ENCODE results near the gene VASP. TPM values are rescaled to one million over a fixed set of nuclear protein-coding genes. Genes with fewer than 3 reads are reported as not detected.

VASP gene
- total RNA-seq, 1 experiment from 2014 or later = 152 TPM

DNA sequence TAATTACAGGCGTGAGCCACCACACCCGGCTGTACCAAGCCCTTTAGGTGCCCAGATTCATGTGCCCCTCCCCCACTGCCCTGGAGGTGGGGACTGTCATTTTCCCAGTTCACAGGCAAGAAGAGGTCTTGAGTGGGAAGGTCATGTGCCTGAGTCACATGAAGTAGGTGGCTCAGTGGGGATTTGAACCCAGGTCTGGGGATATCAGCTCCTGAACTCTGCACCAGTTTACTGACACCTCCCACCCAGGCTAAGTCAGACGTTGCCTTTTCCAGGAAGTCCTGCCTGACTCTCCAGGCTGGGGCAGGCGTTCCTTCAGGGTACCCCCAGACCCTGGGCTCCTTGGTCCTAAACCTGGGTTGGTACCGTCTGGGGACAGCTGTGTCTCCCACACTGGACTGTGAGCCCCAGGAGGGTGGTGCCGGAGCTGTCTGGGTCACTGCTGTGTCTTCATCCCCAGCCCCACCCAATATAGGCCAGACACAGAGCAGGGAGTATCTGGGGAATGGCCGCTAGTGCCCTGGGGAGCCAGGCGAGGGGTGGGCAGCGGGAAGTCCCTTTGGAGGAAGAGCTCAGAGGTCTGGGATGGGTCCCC, 8.6 kb downstream of the VASP start:
- Histone ChIP-seq H3K9me3 (ENCODE audit: control insufficient read depth in 1 of 2, insufficient read depth in 1 of 2, low read depth in 1 of 2, low read length in 2 of 2) (no peaks in the 10 kb centered on the region), H3K9ac (ENCODE audit: low read length) (no peak overlapping the region), H4K20me1 (ENCODE audit: insufficient read depth) (no peaks in the 10 kb centered on the region; the same call in 1 of the 2 replicates), H3K36me3 (ENCODE audit: control insufficient read depth in 1 of 2, insufficient read depth in 2 of 2, low read length in 2 of 2) (peaks cover 10 to 20% of the 10 kb centered on the region in 2 experiments; a peak in 2 of 4 replicates), H3K79me2 (ENCODE audit: insufficient read depth, low read length) (peaks cover 81% of the 10 kb centered on the region), H3K27me3 (ENCODE audit: insufficient read depth, low read length) (no peaks in the 10 kb centered on the region), H2AFZ (ENCODE audit: low read depth, low read length, poor library complexity, severe bottlenecking) (no peak overlapping the region), H3K4me1 (ENCODE audit: control insufficient read depth in 1 of 2, insufficient read depth in 2 of 2, low read length in 2 of 2) (peaks cover 44 to 70% of the 10 kb centered on the region in 2 experiments), H3K9me2 (ENCODE audit: insufficient read depth) (no peaks in the 10 kb centered on the region), H3K27ac (ENCODE audit: low read depth, low read length) (peak overlapping the region; percentile 69; the same call in 1 of the 2 replicates), H3K4me3 (replicated peaks in 1 of 2; ENCODE audit: low read depth in 1 of 2, low read length in 2 of 2) (no peak overlapping the region), H3K4me2 (ENCODE audit: low read length) (peak overlapping the region; percentile 73; the same call in 1 of the 2 replicates)
- POLR2A ChIA-PET = interaction anchor here (0.6 to 1.1 kb wide), 3 partner anchors 11 to 235 kb away, joined by 3 to 4 read pairs (median 3); no protein-coding TSS in a partner anchor
- BruUV-seq (replicated peaks) = no TSS peak
- CTCF ChIA-PET = interaction anchor here (1.2 kb wide), 3 partner anchors 12 to 127 kb away, joined by 4 to 7 read pairs (median 5); no protein-coding TSS in a partner anchor
- RAD21 ChIA-PET (ENCODE audit: low non-redundant PET in 1 of 2, low total read pairs in 2 of 2, uncharacterized antibody in 2 of 2, unreplicated experiment in 2 of 2) = no interaction called here
- no peak for DNase-seq (ENCODE audit: low read depth, low spot score)
- no peak for ATAC-seq
- intact Hi-C loops (cut with micrococcal nuclease) = no loop called here
- TF ChIP-seq SRF (IDR thresholded peaks at IDR 0.05; ENCODE audit: low read depth) = no peak
- no peak for TF ChIP-seq TCF7L2 (IDR thresholded peaks at IDR 0.05; ENCODE audit: borderline replicate concordance, extremely low read depth, insufficient read depth, insufficient read length)
- TF ChIP-seq FOSL1 (IDR thresholded peaks at IDR 0.05; ENCODE audit: low read depth) = no peak
- TF ChIP-seq, protein P1, sequence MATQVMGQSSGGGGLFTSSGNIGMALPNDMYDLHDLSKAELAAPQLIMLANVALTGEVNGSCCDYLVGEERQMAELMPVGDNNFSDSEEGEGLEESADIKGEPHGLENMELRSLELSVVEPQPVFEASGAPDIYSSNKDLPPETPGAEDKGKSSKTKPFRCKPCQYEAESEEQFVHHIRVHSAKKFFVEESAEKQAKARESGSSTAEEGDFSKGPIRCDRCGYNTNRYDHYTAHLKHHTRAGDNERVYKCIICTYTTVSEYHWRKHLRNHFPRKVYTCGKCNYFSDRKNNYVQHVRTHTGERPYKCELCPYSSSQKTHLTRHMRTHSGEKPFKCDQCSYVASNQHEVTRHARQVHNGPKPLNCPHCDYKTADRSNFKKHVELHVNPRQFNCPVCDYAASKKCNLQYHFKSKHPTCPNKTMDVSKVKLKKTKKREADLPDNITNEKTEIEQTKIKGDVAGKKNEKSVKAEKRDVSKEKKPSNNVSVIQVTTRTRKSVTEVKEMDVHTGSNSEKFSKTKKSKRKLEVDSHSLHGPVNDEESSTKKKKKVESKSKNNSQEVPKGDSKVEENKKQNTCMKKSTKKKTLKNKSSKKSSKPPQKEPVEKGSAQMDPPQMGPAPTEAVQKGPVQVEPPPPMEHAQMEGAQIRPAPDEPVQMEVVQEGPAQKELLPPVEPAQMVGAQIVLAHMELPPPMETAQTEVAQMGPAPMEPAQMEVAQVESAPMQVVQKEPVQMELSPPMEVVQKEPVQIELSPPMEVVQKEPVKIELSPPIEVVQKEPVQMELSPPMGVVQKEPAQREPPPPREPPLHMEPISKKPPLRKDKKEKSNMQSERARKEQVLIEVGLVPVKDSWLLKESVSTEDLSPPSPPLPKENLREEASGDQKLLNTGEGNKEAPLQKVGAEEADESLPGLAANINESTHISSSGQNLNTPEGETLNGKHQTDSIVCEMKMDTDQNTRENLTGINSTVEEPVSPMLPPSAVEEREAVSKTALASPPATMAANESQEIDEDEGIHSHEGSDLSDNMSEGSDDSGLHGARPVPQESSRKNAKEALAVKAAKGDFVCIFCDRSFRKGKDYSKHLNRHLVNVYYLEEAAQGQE (IDR thresholded peaks at IDR 0.05; ENCODE audit: low read depth) = no peak
- TF ChIP-seq EGR1 (IDR thresholded peaks at IDR 0.05; ENCODE audit: low read depth) = no peak
- TF ChIP-seq JUND (IDR thresholded peaks at IDR 0.05) = no peak
- no peak for TF ChIP-seq SIN3A (IDR thresholded peaks at IDR 0.05; ENCODE audit: low read depth)
- TF ChIP-seq YY1 (IDR thresholded peaks at IDR 0.05; ENCODE audit: extremely low read depth, insufficient replicate concordance, low read depth, low read length) = no peak
- no peak for TF ChIP-seq ZFX (IDR thresholded peaks at IDR 0.05)
